ENCODE data around the gene RBM44. TPM values are rescaled to one million over a fixed set of nuclear protein-coding genes. Genes with fewer than 3 reads are reported as not detected.

RBM44 gene
- total and polyA plus RNA-seq, 2 experiments from 2014 or later, result 0.53 to 0.76 TPM

- no peaks in the 10 kb centered on the region for H3K9me2 ChIP-seq (replicated peaks; ENCODE audit: insufficient read depth)
- WGBS (ENCODE audit: low lambda C conversion rate, missing lambda C conversion rate), result 90% methylated on average over 12 of the region's 14 CpGs
- no peak overlapping the region for H2AFZ ChIP-seq
- DNase-seq (ENCODE audit: low spot score), result peak; percentile 3
- peaks cover 4% of the 10 kb centered on the region for H3K4me1 ChIP-seq (ENCODE audit: insufficient read depth)
- no peak overlapping the region for H3K4me3 ChIP-seq
- H3K36me3 ChIP-seq (replicated peaks; ENCODE audit: insufficient read depth, low read depth), result no peaks in the 10 kb centered on the region
- no peaks in the 10 kb centered on the region for H3K27me3 ChIP-seq
- H3K4me2 ChIP-seq, result no peak overlapping the region
- H3K27ac ChIP-seq, result no peak overlapping the region
- peaks cover 16% of the 10 kb centered on the region for H4K20me1 ChIP-seq (ENCODE audit: insufficient read depth, poor library complexity, severe bottlenecking)
- H3K9me3 ChIP-seq (ENCODE audit: low read depth), result no peaks in the 10 kb centered on the region
- H3K79me2 ChIP-seq, result peaks cover 28% of the 10 kb centered on the region
- TF ChIP-seq EZH2 (IDR thresholded peaks at IDR 0.05; ENCODE audit: borderline replicate concordance) (no peak), CTCF (IDR thresholded peaks at IDR 0.05; ENCODE audit: poor library complexity) (no peak), EZH2phosphoT487 (IDR thresholded peaks at IDR 0.05; ENCODE audit: low read depth, severe bottlenecking, unreplicated experiment) (no peak)
Observed at GRCh38 chr2:237876061-237876526, 77.5 kb downstream of the RBM44 start.

- peaks cover 4% of the 10 kb centered on the region for H3K4me1 ChIP-seq (ENCODE audit: insufficient read depth)
- peaks cover 24% of the 10 kb centered on the region for H3K79me2 ChIP-seq
- H3K27me3 ChIP-seq, result no peaks in the 10 kb centered on the region
- TF ChIP-seq CTCF (IDR thresholded peaks at IDR 0.05; ENCODE audit: poor library complexity) (no peak), EZH2 (IDR thresholded peaks at IDR 0.05; ENCODE audit: borderline replicate concordance) (no peak), EZH2phosphoT487 (IDR thresholded peaks at IDR 0.05; ENCODE audit: low read depth, severe bottlenecking, unreplicated experiment) (no peak)
- H3K36me3 ChIP-seq (replicated peaks; ENCODE audit: insufficient read depth, low read depth), result no peaks in the 10 kb centered on the region
- no peaks in the 10 kb centered on the region for H3K9me3 ChIP-seq (ENCODE audit: low read depth)
- no peak overlapping the region for H3K4me3 ChIP-seq
- WGBS (ENCODE audit: low lambda C conversion rate, missing lambda C conversion rate), result 91% methylated on average over 11 of the region's 12 CpGs
- H4K20me1 ChIP-seq (ENCODE audit: insufficient read depth, poor library complexity, severe bottlenecking), result peaks cover 14% of the 10 kb centered on the region
- DNase-seq (ENCODE audit: low spot score), result no peak
- H3K27ac ChIP-seq, result no peak overlapping the region
- H3K4me2 ChIP-seq, result no peak overlapping the region
- no peaks in the 10 kb centered on the region for H3K9me2 ChIP-seq (replicated peaks; ENCODE audit: insufficient read depth)
- no peak overlapping the region for H2AFZ ChIP-seq
Observed at GRCh38 chr2:237876532-237876931, 78.0 kb downstream of the RBM44 start.

- no peak overlapping the region for H3K27ac ChIP-seq
- peaks cover 4% of the 10 kb centered on the region for H3K4me1 ChIP-seq (ENCODE audit: insufficient read depth)
- H3K79me2 ChIP-seq, result peaks cover 19% of the 10 kb centered on the region
- H4K20me1 ChIP-seq (ENCODE audit: insufficient read depth, poor library complexity, severe bottlenecking), result peaks cover 11% of the 10 kb centered on the region
- DNase-seq (ENCODE audit: low spot score), result no peak
- H3K9me3 ChIP-seq (ENCODE audit: low read depth), result no peaks in the 10 kb centered on the region
- no peak overlapping the region for H2AFZ ChIP-seq
- WGBS (ENCODE audit: low lambda C conversion rate, missing lambda C conversion rate), result 98% methylated on average over 22 of the region's 23 CpGs
- H3K36me3 ChIP-seq (replicated peaks; ENCODE audit: insufficient read depth, low read depth), result no peaks in the 10 kb centered on the region
- H3K4me2 ChIP-seq, result no peak overlapping the region
- no peak overlapping the region for H3K4me3 ChIP-seq
- no peak for TF ChIP-seq EZH2 (IDR thresholded peaks at IDR 0.05; ENCODE audit: borderline replicate concordance)
- no peak for TF ChIP-seq CTCF (IDR thresholded peaks at IDR 0.05; ENCODE audit: poor library complexity)
- TF ChIP-seq EZH2phosphoT487 (IDR thresholded peaks at IDR 0.05; ENCODE audit: low read depth, severe bottlenecking, unreplicated experiment), result no peak
- no peaks in the 10 kb centered on the region for H3K27me3 ChIP-seq
- no peaks in the 10 kb centered on the region for H3K9me2 ChIP-seq (replicated peaks; ENCODE audit: insufficient read depth)
Observed at GRCh38 chr2:237876951-237877491, 78.4 kb downstream of the RBM44 start.
